ENCODE results near the gene CCDC39.

DNA sequence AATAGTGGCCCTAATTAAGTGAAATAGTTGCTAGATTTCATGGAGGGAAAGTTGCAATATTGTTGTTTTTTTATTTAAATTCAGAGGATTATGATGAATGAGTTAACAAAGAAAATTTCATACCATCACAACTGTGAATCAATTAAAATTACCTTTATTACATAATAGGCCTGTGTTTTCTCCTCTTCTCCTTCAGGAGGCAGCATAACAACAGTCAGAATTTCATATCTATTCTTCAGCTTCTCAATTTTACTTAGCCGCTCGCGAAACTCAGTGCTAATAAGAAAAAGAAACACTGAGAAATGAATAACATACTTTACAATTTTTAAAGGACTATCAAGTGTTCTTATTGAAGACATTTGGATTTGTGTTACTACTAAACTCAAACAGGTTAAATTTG lies 48.0 kb downstream of the CCDC39 start:
- TF ChIP-seq, protein P1, sequence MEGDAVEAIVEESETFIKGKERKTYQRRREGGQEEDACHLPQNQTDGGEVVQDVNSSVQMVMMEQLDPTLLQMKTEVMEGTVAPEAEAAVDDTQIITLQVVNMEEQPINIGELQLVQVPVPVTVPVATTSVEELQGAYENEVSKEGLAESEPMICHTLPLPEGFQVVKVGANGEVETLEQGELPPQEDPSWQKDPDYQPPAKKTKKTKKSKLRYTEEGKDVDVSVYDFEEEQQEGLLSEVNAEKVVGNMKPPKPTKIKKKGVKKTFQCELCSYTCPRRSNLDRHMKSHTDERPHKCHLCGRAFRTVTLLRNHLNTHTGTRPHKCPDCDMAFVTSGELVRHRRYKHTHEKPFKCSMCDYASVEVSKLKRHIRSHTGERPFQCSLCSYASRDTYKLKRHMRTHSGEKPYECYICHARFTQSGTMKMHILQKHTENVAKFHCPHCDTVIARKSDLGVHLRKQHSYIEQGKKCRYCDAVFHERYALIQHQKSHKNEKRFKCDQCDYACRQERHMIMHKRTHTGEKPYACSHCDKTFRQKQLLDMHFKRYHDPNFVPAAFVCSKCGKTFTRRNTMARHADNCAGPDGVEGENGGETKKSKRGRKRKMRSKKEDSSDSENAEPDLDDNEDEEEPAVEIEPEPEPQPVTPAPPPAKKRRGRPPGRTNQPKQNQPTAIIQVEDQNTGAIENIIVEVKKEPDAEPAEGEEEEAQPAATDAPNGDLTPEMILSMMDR (IDR thresholded peaks at IDR 0.05), result no peak
- no peak for TF ChIP-seq CHD2 (IDR thresholded peaks at IDR 0.05; ENCODE audit: low read length, partially characterized antibody)
